H1 (cell line): ENCODE data around the gene PPP1R3F. TPM values are rescaled to one million over a fixed set of nuclear protein-coding genes. Genes with fewer than 3 reads are reported as not detected.

Experiments
- BACH1 ChIP-seq: IDR thresholded peaks from 2 replicates; pipeline ENCODE4 v1.6.1; 2012; ENCODE audit warnings: low read length, improper control_type of control experiment
- CBX5 ChIP-seq: fragments of 300-800, 300-1000 bp; sonication (generic); IDR thresholded peaks from 2 replicates; pipeline ENCODE4 v1.7.1; 2016; ENCODE audit warnings: antibody characterized with exemption, low read length, low read depth
- CBX8 ChIP-seq: fragments of 300-800, 300-1000 bp; sonication (generic); IDR thresholded peaks from 2 replicates; pipeline ENCODE4 v1.7.1; 2016; ENCODE audit warnings: low read depth, low read length, borderline replicate concordance
- CTBP2 ChIP-seq: IDR thresholded peaks from 2 replicates; pipeline ENCODE4 v1.7.0; 2011; ENCODE audit warnings: borderline replicate concordance, mild to moderate bottlenecking, moderate library complexity, mixed read lengths, low read length; ENCODE audit not compliant: insufficient read depth, insufficient read length
- EGR1 ChIP-seq: IDR thresholded peaks from 2 replicates; pipeline ENCODE4 v1.6.1; 2011; ENCODE audit warnings: low read depth, low read length, borderline replicate concordance
- HDAC6 ChIP-seq: IDR thresholded peaks from one replicate; pipeline ENCODE4 v1.7.1; 2012; ENCODE audit warnings: low read depth, mild to moderate bottlenecking, inconsistent platforms, low read length, moderate library complexity
- JUND ChIP-seq: IDR thresholded peaks from 2 replicates; pipeline ENCODE4 v1.6.1; 2011; ENCODE audit warnings: mild to moderate bottlenecking, improper control_type of control experiment, low read length
- SIRT6 ChIP-seq: IDR thresholded peaks from one replicate; pipeline ENCODE4 v1.7.1; 2012; ENCODE audit warnings: low read length, inconsistent platforms
- polyA plus RNA-seq, 7 experiments: library from polyadenylated mRNA; depleted of rRNA in 3 of 7; stranded (reverse) in 5 of 7; unstranded in 2 of 7; fragments of >200 nt in 5 of 7; fragments of 200-250 nt in 2 of 7; gene quantifications; 1 replicate in 5 of 7; 2 replicates in 1 of 7; 4 replicates in 1 of 7; pipeline versions ENCODE4 v1.2.1 to v1.2.3, GENCODE V29; 2011 to 2013; ENCODE audit warnings: missing spikeins in 2 of 7, mixed read lengths in 2 of 7
- total RNA-seq: library from RNA; stranded (reverse); fragmentation: NEBNext Ultra II Directional; extraction: Animal tissue kit (Norgen Biotek cat#: 25700); gene quantifications from 2 replicates; pipeline ENCODE4 v1.2.1, GENCODE V29; 2021

The PPP1R3F gene
- total and polyA plus RNA-seq, 2 of the 8 experiments (the other 6 are each of a cell fraction or from before 2014, with no cell fraction given) = 5.1 to 6.8 TPM

GRCh38 chrX:49233887-49234555 is 35.6 kb upstream of the PPP1R3F start (continued):
- no peak for TF ChIP-seq BACH1
- no peak for TF ChIP-seq EGR1
- TF ChIP-seq JUND = no peak
- no peak for TF ChIP-seq SIRT6
- TF ChIP-seq CBX8 = no peak
- no peak for TF ChIP-seq CTBP2
- no peak for TF ChIP-seq HDAC6
- TF ChIP-seq CBX5 = no peak
